ENCODE results near the gene TMEM175. TPM values are rescaled to one million over a fixed set of nuclear protein-coding genes. Genes with fewer than 3 reads are reported as not detected.

Gene TMEM175
- total and polyA plus RNA-seq, 9 of the 15 experiments (the other 6 are each of a cell fraction or from before 2014, with no cell fraction given) = 0.13 to 30.9 (median 9.4) TPM

DNA sequence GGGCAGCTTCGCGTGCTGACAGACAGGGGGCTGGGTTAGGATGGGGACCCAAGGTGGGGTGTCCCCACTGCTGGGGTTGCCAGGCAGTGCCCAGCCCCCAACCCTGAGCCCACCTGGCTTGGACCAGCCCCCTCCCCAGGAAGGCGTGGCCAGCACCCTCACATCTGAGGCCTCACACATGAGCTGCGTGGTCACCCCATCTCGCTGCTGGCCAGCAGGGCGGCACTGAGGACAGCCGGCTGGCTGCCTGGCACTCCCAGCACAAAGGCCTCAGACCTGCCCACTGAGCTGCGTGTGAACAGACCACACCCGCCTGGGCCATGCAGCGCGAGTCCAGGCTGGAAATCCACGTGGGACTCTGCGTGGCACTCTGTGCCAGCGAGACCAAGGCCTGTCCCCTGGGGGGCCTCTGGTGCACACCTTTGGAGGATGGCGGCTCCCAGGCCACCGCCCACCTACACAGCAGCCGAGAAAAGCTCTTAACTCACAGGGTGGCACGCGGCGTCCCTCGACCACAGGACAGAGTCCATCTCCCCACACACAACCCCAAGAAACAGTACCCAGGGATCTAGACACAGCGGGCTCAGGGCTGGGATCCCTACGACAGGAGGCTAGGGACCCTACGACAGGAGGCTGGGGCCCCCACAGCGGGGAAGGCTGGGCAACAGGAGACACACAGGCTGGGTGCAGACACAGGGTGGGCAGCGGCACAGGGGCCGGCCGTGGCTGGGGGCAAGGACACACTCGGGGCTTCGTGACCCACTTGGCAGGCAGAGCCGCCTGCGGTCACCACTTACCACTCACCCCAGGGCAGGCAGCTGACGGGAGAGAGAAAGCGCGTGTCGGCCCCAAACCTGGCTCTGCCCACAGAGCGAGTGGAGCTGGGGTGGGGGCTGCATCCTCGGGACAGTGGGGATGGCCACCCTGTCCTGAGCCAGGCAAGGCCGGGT lies 31.3 kb downstream of the TMEM175 start:
- H3K27me3 ChIP-seq (ENCODE audit: control insufficient read depth in 2 of 2, insufficient read depth in 2 of 2, low read length in 2 of 2) = no peaks in the 10 kb centered on the region
- no peak overlapping the region for H3K27ac ChIP-seq (ENCODE audit: extremely low read depth, low read depth, low read length)
- 92% methylated on average over 20 of the region's 39 CpGs for WGBS (ENCODE audit: insufficient coverage, low coverage, missing lambda C conversion rate)
- DNase-seq (ENCODE audit: extremely low read depth in 1 of 4, low spot score in 3 of 4) = no peak
- BruUV-seq (replicated peaks) = no TSS peak
- intact Hi-C loops (cut with micrococcal nuclease) = no loop called here
- in situ Hi-C loops (cut with MboI) = no loop called here
- no peaks in the 10 kb centered on the region for H3K9me1 ChIP-seq (ENCODE audit: control insufficient read depth, insufficient read depth, low read length)
- FAIRE-seq = no peak
- H3K4me1 ChIP-seq (replicated peaks in 1 of 2; ENCODE audit: control insufficient read depth in 2 of 2, insufficient read depth in 2 of 2, low read length in 2 of 2) = peaks cover 0 to 42% of the 10 kb centered on the region in 2 experiments; a peak in 2 of 5 replicates
- no peak overlapping the region for H2AFZ ChIP-seq (ENCODE audit: low read depth, low read length)
- ATAC-seq = no peak
- H3K4me3 ChIP-seq = no peak overlapping the region
- H3K36me3 ChIP-seq (ENCODE audit: control insufficient read depth, insufficient read depth, low read length) = peaks cover 26% of the 10 kb centered on the region; the same call in 1 of the 3 replicates
- no peaks in the 10 kb centered on the region for H4K20me1 ChIP-seq (replicated peaks; ENCODE audit: control insufficient read depth, insufficient read depth, low read length)
- no peaks in the 10 kb centered on the region for H3K9me3 ChIP-seq (replicated peaks; ENCODE audit: control insufficient read depth, insufficient read depth, low read depth, low read length)
- TF ChIP-seq POLR2G (IDR thresholded peaks at IDR 0.05; ENCODE audit: low read depth, low read length) = peak; percentile 46; the same call in 1 of the 2 replicates
- 0 out of 2 replicates have a peak, but pooled peaks have one; percentile 26 for TF ChIP-seq RBFOX2 (IDR thresholded peaks at IDR 0.05; ENCODE audit: low read depth, low read length)
- no peak for TF ChIP-seq SP2 (IDR thresholded peaks at IDR 0.05; ENCODE audit: extremely low read depth, low read depth, low read length, poor library complexity, severe bottlenecking)
- TF ChIP-seq CSDE1 (IDR thresholded peaks at IDR 0.05) = no peak
- POLR2A ChIA-PET = interaction anchor here (1.3 kb wide), 1 partner anchor 31 kb away, joined by 3 read pairs; the partner anchor contains the start of genes GAK and TMEM175
- CTCF ChIA-PET (ENCODE audit: low intra/inter-chr PET ratio) = no interaction called here
- H3K79me2 ChIP-seq (ENCODE audit: control insufficient read depth, insufficient read depth, low read length) = no peaks in the 10 kb centered on the region
- peak overlapping the region in 1 of 2 experiments; percentile 1; a peak in 1 of 4 replicates for H3K9ac ChIP-seq (ENCODE audit: insufficient read depth in 1 of 2, low read depth in 2 of 2, low read length in 2 of 2)
- H3K4me2 ChIP-seq (ENCODE audit: insufficient read depth, low read length) = no peak overlapping the region

Data from K562 (cell line).